B cell (primary cell): ENCODE measurements around the gene ANTXRL. TPM values are rescaled to one million over a fixed set of nuclear protein-coding genes. Genes with fewer than 3 reads are reported as not detected.

ENCODE experiments used
- ATAC-seq: fragments of 200-7000 bp; cut with Tn5 transposase; one replicate; pipeline ENCODE4 v1.10.0; 2021; ENCODE audit warnings: low read depth, mild to moderate bottlenecking, moderate number of reproducible peaks, moderate library complexity
- CTCF ChIA-PET: fragments of 350-600 bp; sonication (Branson Sonifier 250); formaldehyde crosslinking; loops from one replicate; lab custom pipeline; 2021; ENCODE audit warnings: antibody characterized with exemption, inconsistent platforms; lab: Charles Lee
- POLR2A ChIA-PET: fragments of 350-600 bp; sonication (Branson Sonifier 250); formaldehyde crosslinking; loops from one replicate; lab custom pipeline; 2021; ENCODE audit warnings: antibody characterized with exemption; lab: Charles Lee
- DNase-seq: peaks from one replicate; pipeline ENCODE4 v3.0.0; 2013
- H2AFZ ChIP-seq: 2 replicates; pipeline ENCODE4 v1.6.1; 2012; ENCODE audit warnings: mild to moderate bottlenecking, low read depth, low read length; ENCODE audit not compliant: insufficient read depth, poor library complexity, severe bottlenecking
- H3K27ac ChIP-seq, 2 donors: 1 replicate in 1 of 2; 2 replicates in 1 of 2; pipeline ENCODE4 v1.5.1; 2012 to 2013; ENCODE audit warnings: low read length in 2 of 2, mild to moderate bottlenecking in 2 of 2, moderate library complexity in 1 of 2
- H3K27me3 ChIP-seq, 4 experiments: fragments of 200-600 bp in 1 of 4; sonication (generic) in 1 of 4; replicated peaks in 1 of 4; 1 replicate in 2 of 4; 2 replicates in 2 of 4; pipeline versions ENCODE4 v1.6.1 to v1.7.0; 2013 to 2016; ENCODE audit warnings: low read length in 3 of 4, mild to moderate bottlenecking in 2 of 4, mixed read lengths in 1 of 4, moderate library complexity in 1 of 4; ENCODE audit not compliant: insufficient read depth in 4 of 4, control insufficient read depth in 3 of 4; ENCODE audit errors: control extremely low read depth in 1 of 4
- H3K36me3 ChIP-seq, 2 experiments: replicated peaks in 1 of 2; 1 replicate in 1 of 2; 2 replicates in 1 of 2; pipeline versions ENCODE4 v1.6.1 to v1.7.1; 2013; ENCODE audit warnings: low read length in 1 of 2; ENCODE audit not compliant: insufficient read depth in 2 of 2, control insufficient read depth in 1 of 2; ENCODE audit errors: control extremely low read depth in 1 of 2, extremely low read depth in 1 of 2
- H3K4me1 ChIP-seq, 2 donors: fragments of 200-600 bp in 1 of 2; sonication (generic) in 1 of 2; 1 replicate in 1 of 2; 2 replicates in 1 of 2; pipeline versions ENCODE4 v1.5.1 to v1.6.1; 2013 to 2017; ENCODE audit warnings: low read length in 2 of 2; ENCODE audit not compliant: control insufficient read depth in 2 of 2, insufficient read depth in 2 of 2
- H3K4me2 ChIP-seq: replicated peaks from 2 replicates; pipeline ENCODE3; 2012; ENCODE audit warnings: mild to moderate bottlenecking, low read depth, low read length; ENCODE audit not compliant: poor library complexity, severe bottlenecking
- H3K4me3 ChIP-seq, 5 experiments: fragments of 200-600 bp in 1 of 5; sonication (generic) in 1 of 5; 1 replicate in 3 of 5; 2 replicates in 2 of 5; pipeline versions ENCODE4 v1.5.1 to v1.7.0; 2011 to 2016; ENCODE audit warnings: low read length in 4 of 5, mild to moderate bottlenecking in 4 of 5, low read depth in 2 of 5, control low read depth in 1 of 5, moderate library complexity in 1 of 5; ENCODE audit not compliant: insufficient read depth in 1 of 5; ENCODE audit errors: control extremely low read depth in 1 of 5, extremely low read depth in 1 of 5
- H3K79me2 ChIP-seq: fragments of 200-600 bp; sonication (generic); one replicate; pipeline ENCODE4 v1.6.0; 2016; ENCODE audit warnings: low read length; ENCODE audit not compliant: control insufficient read depth, insufficient read depth
- H3K9ac ChIP-seq: fragments of 200-600 bp; sonication (generic); 2 replicates; pipeline ENCODE4 v1.6.1; 2017; ENCODE audit warnings: mild to moderate bottlenecking, low read length, moderate library complexity
- H3K9me3 ChIP-seq, 3 donors: one replicate each; pipeline versions ENCODE4 v1.6.1 to v1.7.1; 2013; ENCODE audit warnings: low read length in 2 of 3; ENCODE audit not compliant: control insufficient read depth in 2 of 3, insufficient read depth in 1 of 3; ENCODE audit errors: control extremely low read depth in 1 of 3
- H4K20me1 ChIP-seq: 2 replicates; pipeline ENCODE4 v1.6.0; 2012; ENCODE audit warnings: mild to moderate bottlenecking, low read length; ENCODE audit not compliant: insufficient read depth, control insufficient read depth, poor library complexity, severe bottlenecking
- H3K27ac Mint-ChIP-seq: one replicate; pipeline ENCODE4 v1.8.0; 2021; ENCODE audit warnings: mixed read lengths
- H3K27me3 Mint-ChIP-seq: one replicate; pipeline ENCODE4 v1.8.0; 2021; ENCODE audit warnings: mixed read lengths
- H3K4me1 Mint-ChIP-seq: one replicate; pipeline ENCODE4 v1.8.0; 2021; ENCODE audit warnings: mixed read lengths
- H3K4me3 Mint-ChIP-seq: one replicate; pipeline ENCODE4 v1.8.0; 2021; ENCODE audit warnings: mixed read lengths
- H3K9me3 Mint-ChIP-seq: one replicate; pipeline ENCODE4 v1.8.0; 2022; ENCODE audit warnings: mixed read lengths; ENCODE audit not compliant: insufficient read depth
- EZH2 ChIP-seq: IDR thresholded peaks from 2 replicates; pipeline ENCODE4 v1.6.1; 2012; ENCODE audit warnings: borderline replicate concordance, low read depth, mild to moderate bottlenecking, moderate library complexity, low read length; ENCODE audit not compliant: insufficient read depth, poor library complexity, severe bottlenecking
- WGBS: methylation state at CpG from one replicate; pipeline ENCODE4 v1.1.5; 2013; ENCODE audit warnings: missing lambda C conversion rate; ENCODE audit not compliant: insufficient coverage; 5-methylcytosine and 5-hydroxymethylcytosine counted together
- intact Hi-C: fragments of 100-400 bp; cut with micrococcal nuclease; formaldehyde crosslinking; loops from one replicate; pipeline ENCODE4 v1.10.0; 2022
- polyA plus RNA-seq: library from polyadenylated mRNA; depleted of rRNA; stranded (reverse); fragments of >200 nt; gene quantifications from 2 replicates; pipeline ENCODE4 v1.2.3, GENCODE V29; 2012
- total RNA-seq, 2 donors: library from RNA; stranded (reverse); fragments of 120-200 nt in 1 of 2; gene quantifications; 1 replicate in 1 of 2; 2 replicates in 1 of 2; pipeline versions ENCODE4 v1.2.3 to v1.2.4, GENCODE V29; 2013 to 2022
- TF ChIP-seq, protein P1 (sequence below): fragments of 200-600 bp; IDR thresholded peaks from one replicate; pipeline ENCODE4 v1.8.0; 2022; ENCODE audit warnings: antibody characterized with exemption, mild to moderate bottlenecking

ANTXRL gene
- total and polyA plus RNA-seq, 2 donors (not counting 1 experiment from before 2014, with no cell fraction given) = not detected

DNA sequence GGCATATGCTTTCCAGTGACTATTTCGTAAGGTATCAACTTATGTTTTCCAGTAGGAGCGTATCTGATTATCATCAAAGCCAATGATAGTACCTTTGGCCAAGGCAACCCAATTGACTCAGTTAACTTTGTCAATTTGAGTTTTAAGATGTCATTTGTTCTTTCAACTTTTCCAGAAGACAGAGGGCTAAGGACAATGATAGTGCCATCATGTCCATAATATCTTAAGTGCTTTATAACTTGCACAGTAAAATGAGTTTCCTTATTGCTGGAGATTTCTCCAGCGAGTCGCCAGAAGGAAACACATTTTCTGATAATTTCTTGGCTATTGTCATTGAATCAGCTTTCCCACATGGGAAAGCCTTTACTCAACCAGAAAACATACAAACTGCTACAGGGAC lies 35.0 kb downstream of the ANTXRL start:
- Mint-ChIP-seq H3K4me1 (no peaks in the 10 kb centered on the region), H3K27ac (no peak overlapping the region), H3K27me3 (peaks cover 20% of the 10 kb centered on the region), H3K4me3 (no peak overlapping the region), H3K9me3 (no peaks in the 10 kb centered on the region)
- Histone ChIP-seq H3K9me3 (no peaks in the 10 kb centered on the region), H2AFZ (no peak overlapping the region), H3K4me2 (no peak overlapping the region), H3K9ac (no peak overlapping the region), H3K27me3 (no peaks in the 10 kb centered on the region), H3K79me2 (no peaks in the 10 kb centered on the region), H3K27ac (no peak overlapping the region), H3K4me1 (no peaks in the 10 kb centered on the region), H3K4me3 (no peak overlapping the region), H4K20me1 (no peaks in the 10 kb centered on the region), H3K36me3 (no peaks in the 10 kb centered on the region)
- ChIA-PET CTCF (no interaction called here), POLR2A (no interaction called here)
- WGBS = 90% methylated on average over 2 of the region's 4 CpGs
- TF ChIP-seq EZH2 = no peak
- TF ChIP-seq, protein P1, sequence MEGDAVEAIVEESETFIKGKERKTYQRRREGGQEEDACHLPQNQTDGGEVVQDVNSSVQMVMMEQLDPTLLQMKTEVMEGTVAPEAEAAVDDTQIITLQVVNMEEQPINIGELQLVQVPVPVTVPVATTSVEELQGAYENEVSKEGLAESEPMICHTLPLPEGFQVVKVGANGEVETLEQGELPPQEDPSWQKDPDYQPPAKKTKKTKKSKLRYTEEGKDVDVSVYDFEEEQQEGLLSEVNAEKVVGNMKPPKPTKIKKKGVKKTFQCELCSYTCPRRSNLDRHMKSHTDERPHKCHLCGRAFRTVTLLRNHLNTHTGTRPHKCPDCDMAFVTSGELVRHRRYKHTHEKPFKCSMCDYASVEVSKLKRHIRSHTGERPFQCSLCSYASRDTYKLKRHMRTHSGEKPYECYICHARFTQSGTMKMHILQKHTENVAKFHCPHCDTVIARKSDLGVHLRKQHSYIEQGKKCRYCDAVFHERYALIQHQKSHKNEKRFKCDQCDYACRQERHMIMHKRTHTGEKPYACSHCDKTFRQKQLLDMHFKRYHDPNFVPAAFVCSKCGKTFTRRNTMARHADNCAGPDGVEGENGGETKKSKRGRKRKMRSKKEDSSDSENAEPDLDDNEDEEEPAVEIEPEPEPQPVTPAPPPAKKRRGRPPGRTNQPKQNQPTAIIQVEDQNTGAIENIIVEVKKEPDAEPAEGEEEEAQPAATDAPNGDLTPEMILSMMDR = no peak
- intact Hi-C loops = no loop called here
- ATAC-seq (no peak), DNase-seq (no peak)

DNA sequence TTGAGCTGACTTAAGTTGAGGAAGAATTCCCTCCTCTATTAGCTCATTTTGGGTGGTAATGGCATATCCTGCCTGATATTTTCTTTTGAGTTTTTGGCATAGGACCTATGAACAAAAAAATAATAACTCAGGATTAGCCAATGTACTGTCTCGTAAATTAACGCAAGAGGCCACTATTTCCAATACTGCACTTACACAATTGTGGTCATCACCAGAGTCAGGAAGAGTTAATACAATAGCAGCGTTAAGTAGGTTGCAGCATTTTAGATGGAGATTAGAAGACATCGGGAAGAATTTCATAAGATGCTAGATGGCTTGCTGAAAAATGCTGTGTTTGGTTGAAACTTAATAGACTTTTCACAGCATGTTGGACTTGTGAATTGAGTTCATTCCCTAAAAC lies 36.4 kb downstream of the ANTXRL start:
- no peaks in the 10 kb centered on the region for H4K20me1 ChIP-seq
- no peaks in the 10 kb centered on the region for H3K9me3 ChIP-seq
- Mint-ChIP-seq H3K4me1 (no peaks in the 10 kb centered on the region), H3K27ac (no peak overlapping the region), H3K4me3 (no peak overlapping the region), H3K27me3 (peaks cover 26% of the 10 kb centered on the region), H3K9me3 (no peaks in the 10 kb centered on the region)
- H3K79me2 ChIP-seq = no peaks in the 10 kb centered on the region
- H3K27me3 ChIP-seq = peaks cover 0 to 2% (median 0%) of the 10 kb centered on the region in 4 experiments
- H2AFZ ChIP-seq = no peak overlapping the region
- no peak overlapping the region for H3K9ac ChIP-seq
- intact Hi-C loops = no loop called here
- WGBS = 95% methylated on average over 3 of the region's 4 CpGs
- H3K36me3 ChIP-seq = no peaks in the 10 kb centered on the region
- ATAC-seq = no peak
- CTCF ChIA-PET = interaction anchor here (1.6 kb wide), 1 partner anchor 94 kb away, joined by 5 read pairs; no protein-coding TSS in a partner anchor
- no peak overlapping the region for H3K4me3 ChIP-seq
- H3K27ac ChIP-seq = no peak overlapping the region
- no peak for DNase-seq
- TF ChIP-seq, protein P1 = no peak
- TF ChIP-seq EZH2 = no peak
- no peaks in the 10 kb centered on the region for H3K4me1 ChIP-seq
- POLR2A ChIA-PET = no interaction called here
- H3K4me2 ChIP-seq = no peak overlapping the region
